Head of caudate nucleus (tissue), 42 donors: ENCODE results near the gene CAPNS1.
"Not testable (repeated sequence)": the region's sequence is repeated elsewhere in the genome, so short reads cannot be mapped to it uniquely, and the experiment has no call there.

Source experiments
- DNase-seq, 42 donors: peaks; one replicate each; pipeline versions ENCODE4 v3.0.0 to v3.0.0-alpha.2; 2020 to 2021; ENCODE audit warnings: mixed read lengths in 7 of 42
- intact Hi-C: fragments of 100-400 bp; cut with DNase I; formaldehyde crosslinking; loops from one replicate; pipeline ENCODE4 v1.15.0; 2022

CAPNS1 gene

GRCh38 chr19:36113425-36113824 is 26.4 kb upstream of the CAPNS1 start:
- no peak for DNase-seq
- intact Hi-C loops: no loop called here

- DNase-seq: peak in 31 of 42 donors; percentile 6 to 65 (median 38)
- intact Hi-C loops: loop anchor here (2.0 kb wide), 1 partner anchor 59 kb away; the partner anchor contains the start of genes THAP8 and WDR62
Observed at GRCh38 chr19:36113894-36114720, 25.8 kb upstream of the CAPNS1 start.

DNA sequence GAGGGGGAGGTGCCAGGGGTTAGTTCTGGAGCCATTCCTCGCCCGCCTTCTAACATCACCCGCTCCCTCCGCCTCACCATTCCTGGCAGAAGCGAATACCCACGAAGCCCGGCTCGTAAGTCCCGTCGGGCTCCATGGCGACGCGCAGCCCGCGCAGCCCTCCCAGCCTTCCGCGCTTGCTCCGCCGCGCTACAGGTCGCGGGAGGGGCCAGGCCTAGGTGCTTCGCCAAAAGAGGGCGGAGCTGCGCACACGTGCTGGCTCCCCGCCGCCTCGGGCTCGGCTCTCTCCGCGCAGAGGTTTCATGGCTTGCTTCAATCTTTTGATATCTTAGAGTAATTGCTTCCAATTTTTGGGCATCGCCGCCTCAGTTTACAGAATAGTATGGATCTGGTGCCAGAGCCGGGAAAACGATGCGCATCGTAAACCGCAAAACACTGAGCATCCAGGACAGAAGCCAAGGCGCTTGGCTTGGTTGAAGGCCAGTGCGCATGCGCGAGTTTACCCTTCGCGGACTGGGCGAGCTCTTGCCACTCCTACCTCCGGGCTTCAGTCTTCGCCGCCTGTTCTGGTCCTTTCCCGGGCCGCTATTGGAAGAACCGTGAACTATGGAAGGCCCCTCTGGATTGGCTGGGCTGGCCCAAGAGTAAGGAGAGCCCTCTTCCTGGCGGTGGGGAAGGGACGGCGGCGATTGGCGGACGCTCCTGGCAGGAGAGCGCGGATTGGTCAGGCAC is 25.0 kb upstream of the CAPNS1 start, which contains the start of gene POLR2I:
Gene POLR2I (minus strand): TSS at position 155 of the 732 bp plus-strand sequence. CDS start 19 bp downstream, at position 136.
- DNase-seq: peak; percentile 98 to 100 (median 100)
- intact Hi-C loops: loop anchor here (1.0 to 2.0 kb wide), 2 partner anchors 25 to 60 kb away; partner anchors contain the start of genes CAPNS1, THAP8 and WDR62

DNA sequence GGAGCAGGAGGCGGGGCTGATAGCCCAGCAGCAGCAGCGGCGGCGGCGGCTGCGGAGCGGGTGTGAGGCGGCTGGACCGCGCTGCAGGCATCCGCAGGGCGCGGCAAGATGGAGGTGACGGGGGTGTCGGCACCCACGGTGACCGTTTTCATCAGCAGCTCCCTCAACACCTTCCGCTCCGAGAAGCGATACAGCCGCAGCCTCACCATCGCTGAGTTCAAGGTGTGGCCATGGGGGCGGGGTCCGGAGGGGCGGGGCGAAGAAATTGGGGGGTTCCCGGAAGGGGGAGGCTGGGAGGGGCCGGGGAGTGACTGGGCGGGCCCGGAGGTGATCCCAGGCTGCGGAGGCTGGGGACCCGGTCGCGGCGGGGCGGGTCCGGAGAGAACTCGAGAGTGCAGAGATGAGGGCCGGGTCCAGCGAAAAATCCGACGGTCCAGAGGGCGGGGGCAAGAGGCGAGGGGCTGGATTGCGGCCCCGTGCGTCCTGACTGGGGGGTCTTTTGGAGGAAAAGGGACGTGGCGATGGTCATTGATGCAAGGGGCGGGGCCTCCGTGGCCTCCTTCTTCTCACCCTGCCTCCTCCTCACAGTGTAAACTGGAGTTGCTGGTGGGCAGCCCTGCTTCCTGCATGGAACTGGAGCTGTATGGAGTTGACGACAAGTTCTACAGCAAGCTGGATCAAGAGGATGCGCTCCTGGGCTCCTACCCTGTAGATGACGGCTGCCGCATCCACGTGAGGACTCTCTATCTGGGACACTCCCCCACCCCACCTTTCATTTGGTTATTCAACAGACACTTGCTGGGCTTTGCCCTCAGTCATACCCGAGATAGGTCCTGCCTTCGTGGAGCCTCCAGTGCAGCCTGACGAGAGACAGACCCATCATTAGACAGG is 24.2 kb upstream of the CAPNS1 start, which contains the start of gene TBCB:
Gene TBCB (plus strand): TSS at position 16 of the 891 bp plus-strand sequence. CDS start 93 bp downstream, at position 109.
- intact Hi-C loops: loop anchor here (1.0 to 2.0 kb wide), 2 partner anchors 25 to 61 kb away; partner anchors contain the start of genes CAPNS1, THAP8 and WDR62
- DNase-seq: peak in 3 of 42 donors; percentile 18 to 57 (median 22)

- no peak for DNase-seq
- intact Hi-C loops: no loop called here
Observed at GRCh38 chr19:36116344-36116637, 23.6 kb upstream of the CAPNS1 start.

GRCh38 chr19:36120092-36120983 is 19.5 kb upstream of the CAPNS1 start:
- intact Hi-C loops: no loop called here
- DNase-seq: no peak

DNA sequence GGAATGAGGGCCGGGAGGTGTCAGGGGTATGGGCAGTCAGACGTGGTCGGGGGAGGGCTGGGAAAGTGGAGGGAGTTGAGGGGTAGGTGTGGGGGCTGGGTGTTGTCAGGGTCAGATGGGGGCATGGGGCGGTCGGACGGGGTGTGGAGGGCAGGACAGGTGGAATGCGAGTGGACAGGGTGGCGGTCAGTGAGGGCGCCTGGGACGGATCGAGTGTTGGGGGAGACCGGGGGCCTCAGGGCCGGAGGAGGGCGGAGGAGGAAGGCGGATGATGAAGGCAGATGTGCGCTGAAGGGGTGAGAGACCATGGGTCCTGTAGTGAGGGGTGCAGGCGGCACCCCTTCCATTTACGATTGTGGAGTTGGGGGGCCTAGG is 18.9 kb upstream of the CAPNS1 start:
- DNase-seq: no peak
- intact Hi-C loops: no loop called here

GRCh38 chr19:36121486-36122124 is 18.3 kb upstream of the CAPNS1 start:
- no peak for DNase-seq
- intact Hi-C loops: no loop called here

DNA sequence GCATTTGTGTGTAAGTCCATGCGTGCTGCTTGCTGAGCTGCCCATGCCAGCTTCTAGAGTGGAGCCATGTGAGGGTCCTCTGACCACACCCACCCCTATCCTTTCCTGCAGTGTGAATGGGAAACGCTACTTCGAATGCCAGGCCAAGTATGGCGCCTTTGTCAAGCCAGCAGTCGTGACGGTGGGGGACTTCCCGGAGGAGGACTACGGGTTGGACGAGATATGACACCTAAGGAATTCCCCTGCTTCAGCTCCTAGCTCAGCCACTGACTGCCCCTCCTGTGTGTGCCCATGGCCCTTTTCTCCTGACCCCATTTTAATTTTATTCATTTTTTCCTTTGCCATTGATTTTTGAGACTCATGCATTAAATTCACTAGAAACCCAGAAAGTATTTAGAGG is 14.3 kb upstream of the CAPNS1 start:
- DNase-seq: no peak
- intact Hi-C loops: no loop called here

- DNase-seq: peak in 3 of 42 donors; percentile 19 to 35 (median 22)
- intact Hi-C loops: no loop called here
Observed at GRCh38 chr19:36128392-36128736, 11.5 kb upstream of the CAPNS1 start.

DNA sequence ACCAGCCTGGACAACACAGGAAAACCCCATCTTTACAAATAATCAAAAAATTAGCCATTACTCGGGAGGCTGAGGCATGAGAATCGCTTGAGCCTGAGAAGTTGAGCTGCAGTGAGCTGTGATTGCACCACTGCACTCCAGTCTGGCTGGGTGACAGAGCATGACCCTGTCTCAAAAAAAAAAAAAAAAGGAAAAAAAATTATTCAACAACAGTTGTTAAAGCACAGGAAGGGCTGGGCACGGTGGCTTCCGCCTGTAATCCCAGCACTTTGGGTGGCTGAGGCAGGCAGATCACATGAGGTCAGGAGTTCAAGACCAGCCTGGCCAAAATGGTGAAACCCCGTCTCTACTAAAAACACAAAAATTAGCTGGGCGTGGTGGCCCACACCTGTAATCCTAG is 8.6 kb upstream of the CAPNS1 start:
- not testable (repeated sequence) for DNase-seq
- intact Hi-C loops: loop anchor here (5.0 kb wide), 1 partner anchor 51 kb away; no protein-coding TSS in a partner anchor

DNA sequence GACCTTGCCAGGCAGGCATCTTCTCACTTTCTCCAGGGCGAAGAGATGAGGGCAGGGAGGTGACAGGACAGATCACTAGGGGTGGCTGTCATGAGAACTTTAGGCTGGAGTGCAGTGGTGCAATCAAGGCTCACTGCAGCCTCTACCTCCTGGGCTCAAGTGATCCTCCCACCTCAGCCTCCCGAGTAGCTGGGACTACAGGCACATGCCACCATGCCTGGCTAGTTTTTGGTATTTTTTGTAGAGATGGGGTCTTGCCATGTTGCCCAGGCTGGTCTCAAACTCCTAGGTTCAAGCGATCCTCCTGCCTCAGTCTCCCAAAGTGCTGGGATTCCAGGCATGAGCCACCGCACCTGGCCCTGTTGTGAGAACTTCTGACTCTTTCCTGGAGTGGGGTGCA is 5.0 kb upstream of the CAPNS1 start:
- intact Hi-C loops: loop anchor here (5.0 kb wide), 1 partner anchor 47 kb away; no protein-coding TSS in a partner anchor
- not testable (repeated sequence) for DNase-seq

- peak in 19 of 42 donors; percentile 18 to 75 (median 44) for DNase-seq
- intact Hi-C loops: no loop called here
Observed at GRCh38 chr19:36136964-36137686, 2.7 kb upstream of the CAPNS1 start.

DNA sequence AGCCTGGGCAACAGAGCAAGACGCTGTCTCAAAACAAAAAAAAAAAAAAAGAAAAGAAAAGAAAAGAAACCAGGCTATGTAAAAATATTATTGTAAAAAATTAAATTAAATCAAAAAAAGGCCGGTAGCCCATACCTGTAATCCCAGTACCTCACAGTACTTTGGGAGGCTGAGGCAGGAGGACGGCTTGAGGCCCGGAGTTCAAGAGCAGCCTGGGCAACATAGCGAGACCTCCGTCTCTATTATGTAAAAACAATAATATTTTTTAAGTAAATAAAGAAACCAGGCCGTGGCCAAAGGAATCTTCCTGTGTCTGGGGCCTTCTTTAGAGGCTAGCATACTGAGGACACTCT is 770 bp upstream of the CAPNS1 start:
- no peak for DNase-seq
- intact Hi-C loops: no loop called here

GRCh38 chr19:36140304-36141038 is 605 bp downstream of the CAPNS1 start:
- DNase-seq: peak in 35 of 42 donors; percentile 10 to 64 (median 38)
- intact Hi-C loops: loop anchor here (1.0 kb wide), 1 partner anchor 25 kb away; the partner anchor contains the start of gene TBCB
